ENCODE data around the gene CAPG.
A peak's percentile ranks its signal among the peaks of the same experiment; 100 is the strongest.

DNA sequence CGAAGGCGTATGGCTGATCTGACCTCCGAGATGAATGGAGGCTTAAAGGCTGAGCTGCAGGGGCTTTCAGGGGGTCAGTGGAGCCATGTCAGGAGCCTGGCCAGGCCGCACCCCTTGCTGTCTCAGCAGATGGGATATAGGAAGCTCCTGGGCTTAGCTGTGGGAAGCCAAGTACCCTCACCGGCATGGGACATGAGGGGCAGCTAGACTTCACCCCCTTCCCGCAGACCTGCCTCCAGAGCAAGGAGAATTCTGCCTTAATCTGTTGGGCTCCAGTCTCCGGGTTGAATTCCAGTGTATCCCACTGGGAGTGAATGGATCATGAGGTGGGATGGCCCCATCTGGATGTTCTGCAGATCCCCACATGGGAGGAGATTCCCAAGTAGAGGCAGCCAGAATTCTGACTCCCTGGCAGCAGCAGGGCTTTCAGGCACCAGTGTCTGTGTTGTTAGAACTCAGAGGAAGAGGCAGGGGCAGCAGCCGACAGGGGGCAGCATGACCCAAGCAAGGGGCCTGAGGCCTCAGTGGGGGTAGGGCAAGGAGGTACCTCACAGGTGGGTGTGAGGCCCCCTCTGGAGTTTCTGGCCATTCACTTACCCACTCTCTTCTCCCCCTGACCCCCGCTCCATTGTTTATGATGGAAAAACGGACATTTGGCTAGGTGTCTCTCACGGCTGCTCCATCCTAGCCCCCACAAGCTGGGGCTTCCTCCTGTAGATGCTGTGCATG, 19.1 kb downstream of the CAPG start:
- TF ChIP-seq POLR2AphosphoS5 (IDR thresholded peaks at IDR 0.05) (no peak), POLR2A (IDR thresholded peaks at IDR 0.05) (no peak)
- TF ChIP-seq, protein P1, sequence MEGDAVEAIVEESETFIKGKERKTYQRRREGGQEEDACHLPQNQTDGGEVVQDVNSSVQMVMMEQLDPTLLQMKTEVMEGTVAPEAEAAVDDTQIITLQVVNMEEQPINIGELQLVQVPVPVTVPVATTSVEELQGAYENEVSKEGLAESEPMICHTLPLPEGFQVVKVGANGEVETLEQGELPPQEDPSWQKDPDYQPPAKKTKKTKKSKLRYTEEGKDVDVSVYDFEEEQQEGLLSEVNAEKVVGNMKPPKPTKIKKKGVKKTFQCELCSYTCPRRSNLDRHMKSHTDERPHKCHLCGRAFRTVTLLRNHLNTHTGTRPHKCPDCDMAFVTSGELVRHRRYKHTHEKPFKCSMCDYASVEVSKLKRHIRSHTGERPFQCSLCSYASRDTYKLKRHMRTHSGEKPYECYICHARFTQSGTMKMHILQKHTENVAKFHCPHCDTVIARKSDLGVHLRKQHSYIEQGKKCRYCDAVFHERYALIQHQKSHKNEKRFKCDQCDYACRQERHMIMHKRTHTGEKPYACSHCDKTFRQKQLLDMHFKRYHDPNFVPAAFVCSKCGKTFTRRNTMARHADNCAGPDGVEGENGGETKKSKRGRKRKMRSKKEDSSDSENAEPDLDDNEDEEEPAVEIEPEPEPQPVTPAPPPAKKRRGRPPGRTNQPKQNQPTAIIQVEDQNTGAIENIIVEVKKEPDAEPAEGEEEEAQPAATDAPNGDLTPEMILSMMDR (IDR thresholded peaks at IDR 0.05), result peak in 5 of 6 experiments; percentile 43 to 59 (median 52)

All from upper lobe of left lung (tissue), 4 donors.